Activated B cell treated with CpG ODN at 0.5 μM for 24 hours (primary cell): ENCODE data around the gene C12orf42. TPM values are rescaled to one million over a fixed set of nuclear protein-coding genes. Genes with fewer than 3 reads are reported as not detected.
A peak's percentile ranks its signal among the peaks of the same experiment; 100 is the strongest.

Source experiments
- ATAC-seq: fragments of 200-7000 bp; cut with Tn5 transposase; one replicate; pipeline ENCODE4 v1.10.0; 2021; ENCODE audit warnings: low read depth, mild to moderate bottlenecking, moderate library complexity
- CTCF ChIA-PET: fragments of 350-600 bp; sonication (Branson Sonifier 250); formaldehyde crosslinking; loops from one replicate; lab custom pipeline; 2021; ENCODE audit warnings: antibody characterized with exemption; lab: Charles Lee
- POLR2A ChIA-PET: fragments of 350-600 bp; sonication (Branson Sonifier 250); formaldehyde crosslinking; loops from one replicate; lab custom pipeline; 2021; ENCODE audit warnings: antibody characterized with exemption; lab: Charles Lee
- DNase-seq: peaks from one replicate; pipeline ENCODE4 v3.0.0; 2022
- H3K27ac Mint-ChIP-seq: one replicate; pipeline ENCODE4 v1.8.0; 2020; ENCODE audit warnings: mixed read lengths
- H3K27me3 Mint-ChIP-seq: one replicate; pipeline ENCODE4 v1.8.0; 2021; ENCODE audit warnings: mixed read lengths
- H3K36me3 Mint-ChIP-seq: one replicate; pipeline ENCODE4 v1.8.0; 2021; ENCODE audit warnings: low read depth, mixed read lengths
- H3K4me1 Mint-ChIP-seq: one replicate; pipeline ENCODE4 v1.8.0; 2021; ENCODE audit warnings: mixed read lengths
- H3K4me3 Mint-ChIP-seq: one replicate; pipeline ENCODE4 v1.8.0; 2020; ENCODE audit warnings: mild to moderate bottlenecking, mixed read lengths
- H3K9me3 Mint-ChIP-seq: one replicate; pipeline ENCODE4 v1.8.0; 2020; ENCODE audit warnings: mixed read lengths
- CTCF ChIP-seq: fragments of 200-600 bp; IDR thresholded peaks from one replicate; pipeline ENCODE4 v1.8.0; 2022; ENCODE audit warnings: antibody characterized with exemption, mild to moderate bottlenecking
- intact Hi-C: fragments of 100-400 bp; cut with micrococcal nuclease; formaldehyde crosslinking; loops from one replicate; pipeline ENCODE4 v1.15.1; 2024
- total RNA-seq: library from RNA; stranded (reverse); gene quantifications from 2 replicates; pipeline ENCODE4 v1.2.3, GENCODE V29; 2022

The C12orf42 gene
- total RNA-seq, 1 donor from 2014 or later = 21.0 TPM

GRCh38 chr12:103317220-103317619, 178.5 kb downstream of the C12orf42 start:
- no peak for ATAC-seq
- H3K4me3 Mint-ChIP-seq = no peak overlapping the region
- H3K9me3 Mint-ChIP-seq = peaks cover 23% of the 10 kb centered on the region
- no peak overlapping the region for H3K27ac Mint-ChIP-seq
- H3K4me1 Mint-ChIP-seq = peaks cover 15% of the 10 kb centered on the region
- peaks cover 44% of the 10 kb centered on the region for H3K36me3 Mint-ChIP-seq
- DNase-seq = no peak
- POLR2A ChIA-PET = no interaction called here
- no peaks in the 10 kb centered on the region for H3K27me3 Mint-ChIP-seq
- CTCF ChIA-PET = no interaction called here
- TF ChIP-seq CTCF = no peak
- intact Hi-C loops = no loop called here

GRCh38 chr12:103314786-103315185, 181.0 kb downstream of the C12orf42 start:
- CTCF ChIA-PET = no interaction called here
- no peaks in the 10 kb centered on the region for H3K27me3 Mint-ChIP-seq
- peaks cover 21% of the 10 kb centered on the region for H3K9me3 Mint-ChIP-seq
- no peak for TF ChIP-seq CTCF
- no peak overlapping the region for H3K4me3 Mint-ChIP-seq
- H3K27ac Mint-ChIP-seq = no peak overlapping the region
- peaks cover 15% of the 10 kb centered on the region for H3K4me1 Mint-ChIP-seq
- no peak for ATAC-seq
- intact Hi-C loops = no loop called here
- POLR2A ChIA-PET = no interaction called here
- no peak for DNase-seq
- H3K36me3 Mint-ChIP-seq = peaks cover 40% of the 10 kb centered on the region

- Mint-ChIP-seq H3K36me3 (peaks cover 36% of the 10 kb centered on the region), H3K27ac (peak overlapping the region; percentile 67), H3K27me3 (no peaks in the 10 kb centered on the region), H3K4me3 (no peak overlapping the region), H3K9me3 (peaks cover 18% of the 10 kb centered on the region), H3K4me1 (peaks cover 15% of the 10 kb centered on the region)
- intact Hi-C loops = no loop called here
- no peak for ATAC-seq
- DNase-seq = no peak
- CTCF ChIA-PET = no interaction called here
- no peak for TF ChIP-seq CTCF
- POLR2A ChIA-PET = no interaction called here
Measured at GRCh38 chr12:103313894-103314293, 181.9 kb downstream of the C12orf42 start.

GRCh38 chr12:103312742-103313354, 182.9 kb downstream of the C12orf42 start:
- no peak for TF ChIP-seq CTCF
- Mint-ChIP-seq H3K27me3 (no peaks in the 10 kb centered on the region), H3K4me1 (peaks cover 15% of the 10 kb centered on the region), H3K27ac (no peak overlapping the region), H3K9me3 (peaks cover 16% of the 10 kb centered on the region), H3K4me3 (no peak overlapping the region), H3K36me3 (peaks cover 35% of the 10 kb centered on the region)
- ATAC-seq (no peak), DNase-seq (no peak)
- intact Hi-C loops = no loop called here
- POLR2A ChIA-PET = no interaction called here
- CTCF ChIA-PET = no interaction called here

GRCh38 chr12:103310546-103311270, 185.1 kb downstream of the C12orf42 start:
- no peak for TF ChIP-seq CTCF
- ATAC-seq (no peak), DNase-seq (no peak)
- no peak overlapping the region for H3K4me3 Mint-ChIP-seq
- H3K9me3 Mint-ChIP-seq = peaks cover 4% of the 10 kb centered on the region
- H3K27ac Mint-ChIP-seq = no peak overlapping the region
- ChIA-PET CTCF (no interaction called here), POLR2A (no interaction called here)
- no peaks in the 10 kb centered on the region for H3K27me3 Mint-ChIP-seq
- intact Hi-C loops = no loop called here
- peaks cover 15% of the 10 kb centered on the region for H3K4me1 Mint-ChIP-seq
- peaks cover 42% of the 10 kb centered on the region for H3K36me3 Mint-ChIP-seq
